PFSK-1 (cell line): ENCODE measurements around the gene SORCS1. TPM values are rescaled to one million over a fixed set of nuclear protein-coding genes. Genes with fewer than 3 reads are reported as not detected.

Experiments used
- FOXP2 ChIP-seq: optimal IDR thresholded peaks from 2 replicates; pipeline ENCODE3; 2011; ENCODE audit warnings: borderline replicate concordance, control low read depth, inconsistent platforms; ENCODE audit not compliant: insufficient read depth; ENCODE audit errors: extremely low read length, extremely low read depth
- POLR2AphosphoS5 ChIP-seq: IDR thresholded peaks from 2 replicates; pipeline ENCODE4 v1.6.1; 2012; ENCODE audit warnings: low read depth, mild to moderate bottlenecking, control low read depth, low read length, moderate library complexity
- REST ChIP-seq, 2 experiments: IDR thresholded peaks; 2 replicates each; pipeline versions ENCODE4 v1.6.1 to v1.8.0; 2011 to 2012; ENCODE audit warnings: low read depth in 2 of 2, low read length in 2 of 2, control low read depth in 1 of 2, inconsistent platforms in 1 of 2, mild to moderate bottlenecking in 1 of 2, moderate library complexity in 1 of 2; ENCODE audit not compliant: insufficient read depth in 1 of 2
- SIN3A ChIP-seq: IDR thresholded peaks from 2 replicates; pipeline ENCODE4 v1.6.1; 2012; ENCODE audit warnings: mild to moderate bottlenecking, low read length, moderate library complexity, borderline replicate concordance; ENCODE audit not compliant: insufficient read depth
- TAF1 ChIP-seq: IDR thresholded peaks from 2 replicates; pipeline ENCODE4 v1.6.1; 2012; ENCODE audit warnings: low read length, control low read depth, borderline replicate concordance; ENCODE audit not compliant: insufficient read depth
- polyA plus RNA-seq: library from polyadenylated mRNA; unstranded; fragments of >200 nt; gene quantifications from one replicate; pipeline ENCODE4 v1.2.1, GENCODE V29; 2012; ENCODE audit warnings: low read depth, missing spikeins; ENCODE audit not compliant: insufficient read length

Gene SORCS1
- 10.3 TPM for polyA plus RNA-seq

GRCh38 chr10:107163881-107164861 is at the start of gene SORCS1:
SORCS1 (minus strand) TSS chr10:107164706.
- no peak for TF ChIP-seq TAF1
- TF ChIP-seq SIN3A = no peak
- TF ChIP-seq POLR2AphosphoS5 = no peak
- no peak for TF ChIP-seq REST (IDR thresholded peaks at IDR 0.05; ENCODE audit: insufficient read depth in 1 of 2, low read depth in 2 of 2, low read length in 2 of 2)
- TF ChIP-seq FOXP2 = no peak

GRCh38 chr10:107214261-107214660 is 49.8 kb upstream of the SORCS1 start:
- TF ChIP-seq POLR2AphosphoS5 = no peak
- TF ChIP-seq TAF1 = no peak

GRCh38 chr10:107213861-107214260 is 49.4 kb upstream of the SORCS1 start:
- no peak for TF ChIP-seq FOXP2
- no peak for TF ChIP-seq REST (IDR thresholded peaks at IDR 0.05; ENCODE audit: insufficient read depth in 1 of 2, low read depth in 2 of 2, low read length in 2 of 2)
- TF ChIP-seq POLR2AphosphoS5 = no peak
- TF ChIP-seq SIN3A = no peak
- no peak for TF ChIP-seq TAF1

- TF ChIP-seq SIN3A = no peak
- TF ChIP-seq REST (IDR thresholded peaks at IDR 0.05; ENCODE audit: insufficient read depth in 1 of 2, low read depth in 2 of 2, low read length in 2 of 2) = no peak
- TF ChIP-seq TAF1 = no peak
- no peak for TF ChIP-seq POLR2AphosphoS5
- TF ChIP-seq FOXP2 = no peak
Observed at GRCh38 chr10:107206833-107207232, 42.3 kb upstream of the SORCS1 start.

GRCh38 chr10:107169516-107169915 is 5.0 kb upstream of the SORCS1 start:
- TF ChIP-seq REST (IDR thresholded peaks at IDR 0.05; ENCODE audit: insufficient read depth in 1 of 2, low read depth in 2 of 2, low read length in 2 of 2) = no peak
- TF ChIP-seq FOXP2 = no peak
- TF ChIP-seq SIN3A = no peak
- no peak for TF ChIP-seq TAF1
- no peak for TF ChIP-seq POLR2AphosphoS5
